ENCODE data around the gene ZNF423. TPM values are rescaled to one million over a fixed set of nuclear protein-coding genes. Genes with fewer than 3 reads are reported as not detected.

ZNF423 gene
- total RNA-seq, 1 experiment from 2014 or later: 0.49 TPM

GRCh38 chr16:49498264-49498663 lies 357.6 kb downstream of the ZNF423 start:
- intact Hi-C loops (cut with micrococcal nuclease; ENCODE audit: unreplicated experiment): no loop called here
- ATAC-seq (no peak), DNase-seq (ENCODE audit: low read depth, low spot score) (no peak)
- ChIA-PET CTCF (no interaction called here), POLR2A (no interaction called here)
- no peaks in the 10 kb centered on the region for H3K9me3 ChIP-seq (ENCODE audit: control insufficient read depth, insufficient read depth, low read depth, low read length)
- H3K4me3 ChIP-seq (ENCODE audit: low read depth in 2 of 2, low read length in 2 of 2): no peak overlapping the region
- H3K4me1 ChIP-seq (ENCODE audit: control insufficient read depth, insufficient read depth, low read length): no peaks in the 10 kb centered on the region
- no peak for TF ChIP-seq TCF7L2 (IDR thresholded peaks at IDR 0.05; ENCODE audit: low read depth, low read length)
- in situ Hi-C loops (cut with HindIII; ENCODE audit: low pct_unique_long_range_greater_than_20kb, low sequenced_read_pairs): no loop called here
- BruUV-seq (replicated peaks): no TSS peak
- H3K27me3 ChIP-seq (ENCODE audit: control insufficient read depth, insufficient read depth, low read length): no peaks in the 10 kb centered on the region
- no peaks in the 10 kb centered on the region for H3K36me3 ChIP-seq (ENCODE audit: control insufficient read depth, insufficient read depth, low read length)
- no peak overlapping the region for H3K27ac ChIP-seq (ENCODE audit: low read length)

DNA sequence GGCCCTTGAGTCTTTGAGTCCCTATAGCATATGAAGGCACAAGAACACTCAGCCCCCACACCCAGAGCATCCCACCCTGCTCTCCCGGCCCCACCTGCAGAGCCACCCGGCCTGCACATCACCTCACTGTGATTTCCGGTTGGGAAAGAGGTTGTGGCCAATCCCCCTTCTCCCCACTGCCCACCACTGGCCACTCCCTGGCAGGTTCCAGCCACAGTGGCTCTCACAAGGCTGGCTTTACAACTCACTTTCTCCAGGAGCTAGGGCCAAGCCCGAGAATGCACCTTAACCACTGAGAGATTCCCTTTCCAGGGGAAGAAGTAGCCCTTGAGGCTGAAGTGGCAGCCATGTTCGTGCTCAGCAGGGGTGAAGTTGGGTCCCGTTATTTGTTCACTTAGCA lies 358.4 kb downstream of the ZNF423 start:
- DNase-seq (ENCODE audit: low read depth, low spot score) (no peak), ATAC-seq (no peak)
- Histone ChIP-seq H3K4me1 (ENCODE audit: control insufficient read depth, insufficient read depth, low read length) (no peaks in the 10 kb centered on the region), H3K27ac (ENCODE audit: low read length) (no peak overlapping the region), H3K9me3 (ENCODE audit: control insufficient read depth, insufficient read depth, low read depth, low read length) (no peaks in the 10 kb centered on the region), H3K4me3 (ENCODE audit: low read depth in 2 of 2, low read length in 2 of 2) (no peak overlapping the region), H3K27me3 (ENCODE audit: control insufficient read depth, insufficient read depth, low read length) (no peaks in the 10 kb centered on the region), H3K36me3 (ENCODE audit: control insufficient read depth, insufficient read depth, low read length) (no peaks in the 10 kb centered on the region)
- ChIA-PET POLR2A (no interaction called here), CTCF (no interaction called here)
- TF ChIP-seq, protein P1, sequence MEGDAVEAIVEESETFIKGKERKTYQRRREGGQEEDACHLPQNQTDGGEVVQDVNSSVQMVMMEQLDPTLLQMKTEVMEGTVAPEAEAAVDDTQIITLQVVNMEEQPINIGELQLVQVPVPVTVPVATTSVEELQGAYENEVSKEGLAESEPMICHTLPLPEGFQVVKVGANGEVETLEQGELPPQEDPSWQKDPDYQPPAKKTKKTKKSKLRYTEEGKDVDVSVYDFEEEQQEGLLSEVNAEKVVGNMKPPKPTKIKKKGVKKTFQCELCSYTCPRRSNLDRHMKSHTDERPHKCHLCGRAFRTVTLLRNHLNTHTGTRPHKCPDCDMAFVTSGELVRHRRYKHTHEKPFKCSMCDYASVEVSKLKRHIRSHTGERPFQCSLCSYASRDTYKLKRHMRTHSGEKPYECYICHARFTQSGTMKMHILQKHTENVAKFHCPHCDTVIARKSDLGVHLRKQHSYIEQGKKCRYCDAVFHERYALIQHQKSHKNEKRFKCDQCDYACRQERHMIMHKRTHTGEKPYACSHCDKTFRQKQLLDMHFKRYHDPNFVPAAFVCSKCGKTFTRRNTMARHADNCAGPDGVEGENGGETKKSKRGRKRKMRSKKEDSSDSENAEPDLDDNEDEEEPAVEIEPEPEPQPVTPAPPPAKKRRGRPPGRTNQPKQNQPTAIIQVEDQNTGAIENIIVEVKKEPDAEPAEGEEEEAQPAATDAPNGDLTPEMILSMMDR (IDR thresholded peaks at IDR 0.05): no peak
- TF ChIP-seq SIN3A (IDR thresholded peaks at IDR 0.05; ENCODE audit: borderline replicate concordance, insufficient read depth, low read depth, low read length): no peak
- TF ChIP-seq REST (IDR thresholded peaks at IDR 0.05; ENCODE audit: insufficient read depth in 1 of 2, low read depth in 2 of 2, low read length in 1 of 2): no peak
- TF ChIP-seq TCF7L2 (IDR thresholded peaks at IDR 0.05; ENCODE audit: low read depth, low read length): no peak
- no peak for TF ChIP-seq POLR2AphosphoS5 (IDR thresholded peaks at IDR 0.05; ENCODE audit: low read depth, low read length)
- BruUV-seq (replicated peaks): no TSS peak
- intact Hi-C loops (cut with micrococcal nuclease; ENCODE audit: unreplicated experiment): no loop called here
- in situ Hi-C loops (cut with HindIII; ENCODE audit: low pct_unique_long_range_greater_than_20kb, low sequenced_read_pairs): no loop called here

DNA sequence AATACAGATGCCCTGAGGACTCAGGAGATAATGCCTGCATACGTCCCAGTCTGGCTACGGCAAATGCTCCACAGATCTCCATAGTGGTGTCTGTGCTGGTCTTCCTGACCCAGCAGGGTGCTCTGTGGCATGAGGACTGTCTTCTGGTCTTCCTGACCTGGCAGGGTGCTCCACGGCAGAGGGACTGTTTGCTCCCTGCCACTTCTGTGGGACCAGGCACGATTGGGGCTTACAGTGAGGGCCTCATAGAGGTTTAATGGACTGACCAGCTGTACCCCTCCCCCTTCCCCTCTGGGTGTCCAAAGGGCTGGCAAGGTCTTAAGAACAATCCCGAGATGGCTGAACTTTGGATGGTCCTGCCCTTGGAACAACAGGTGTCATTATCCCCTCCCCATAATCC lies 359.3 kb downstream of the ZNF423 start:
- in situ Hi-C loops (cut with HindIII; ENCODE audit: low pct_unique_long_range_greater_than_20kb, low sequenced_read_pairs): no loop called here
- no TSS peak for BruUV-seq (replicated peaks)
- no peak overlapping the region for H3K4me3 ChIP-seq (ENCODE audit: low read depth in 2 of 2, low read length in 2 of 2)
- ChIA-PET POLR2A (no interaction called here), CTCF (no interaction called here)
- intact Hi-C loops (cut with micrococcal nuclease; ENCODE audit: unreplicated experiment): no loop called here
- H3K27ac ChIP-seq (ENCODE audit: low read length): no peak overlapping the region
- no peaks in the 10 kb centered on the region for H3K4me1 ChIP-seq (ENCODE audit: control insufficient read depth, insufficient read depth, low read length)
- DNase-seq (ENCODE audit: low read depth, low spot score) (no peak), ATAC-seq (no peak)
- H3K27me3 ChIP-seq (ENCODE audit: control insufficient read depth, insufficient read depth, low read length): no peaks in the 10 kb centered on the region
- no peaks in the 10 kb centered on the region for H3K36me3 ChIP-seq (ENCODE audit: control insufficient read depth, insufficient read depth, low read length)
- no peak for TF ChIP-seq SIN3A (IDR thresholded peaks at IDR 0.05; ENCODE audit: borderline replicate concordance, insufficient read depth, low read depth, low read length)
- TF ChIP-seq POLR2AphosphoS5 (IDR thresholded peaks at IDR 0.05; ENCODE audit: low read depth, low read length): no peak
- TF ChIP-seq REST (IDR thresholded peaks at IDR 0.05; ENCODE audit: insufficient read depth in 1 of 2, low read depth in 2 of 2, low read length in 1 of 2): no peak
- TF ChIP-seq, protein P1 (IDR thresholded peaks at IDR 0.05): no peak
- TF ChIP-seq TCF7L2 (IDR thresholded peaks at IDR 0.05; ENCODE audit: low read depth, low read length): no peak
- no peaks in the 10 kb centered on the region for H3K9me3 ChIP-seq (ENCODE audit: control insufficient read depth, insufficient read depth, low read depth, low read length)
